ENCODE data around the gene WDR83.

DNA sequence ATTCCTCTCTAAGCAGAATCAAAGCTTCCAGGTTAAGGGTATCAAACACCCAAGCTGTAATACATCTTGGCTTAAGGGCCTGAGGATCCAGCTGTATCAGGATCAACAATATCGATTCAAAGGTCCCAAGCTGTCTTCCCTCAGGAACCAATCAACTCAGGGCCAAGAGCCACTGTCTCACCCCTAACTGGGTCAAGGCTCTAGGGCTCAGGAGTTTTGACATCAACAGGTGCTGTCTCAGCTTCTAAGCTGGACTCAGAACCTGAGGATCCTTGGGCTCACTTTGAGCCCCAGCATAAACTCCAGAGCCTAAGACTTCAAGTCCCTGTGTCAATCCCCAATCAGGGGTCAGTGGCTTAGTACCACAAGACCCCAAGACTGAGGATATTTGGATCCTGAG, 28.9 kb downstream of the WDR83 start:
- TF ChIP-seq, protein P1, sequence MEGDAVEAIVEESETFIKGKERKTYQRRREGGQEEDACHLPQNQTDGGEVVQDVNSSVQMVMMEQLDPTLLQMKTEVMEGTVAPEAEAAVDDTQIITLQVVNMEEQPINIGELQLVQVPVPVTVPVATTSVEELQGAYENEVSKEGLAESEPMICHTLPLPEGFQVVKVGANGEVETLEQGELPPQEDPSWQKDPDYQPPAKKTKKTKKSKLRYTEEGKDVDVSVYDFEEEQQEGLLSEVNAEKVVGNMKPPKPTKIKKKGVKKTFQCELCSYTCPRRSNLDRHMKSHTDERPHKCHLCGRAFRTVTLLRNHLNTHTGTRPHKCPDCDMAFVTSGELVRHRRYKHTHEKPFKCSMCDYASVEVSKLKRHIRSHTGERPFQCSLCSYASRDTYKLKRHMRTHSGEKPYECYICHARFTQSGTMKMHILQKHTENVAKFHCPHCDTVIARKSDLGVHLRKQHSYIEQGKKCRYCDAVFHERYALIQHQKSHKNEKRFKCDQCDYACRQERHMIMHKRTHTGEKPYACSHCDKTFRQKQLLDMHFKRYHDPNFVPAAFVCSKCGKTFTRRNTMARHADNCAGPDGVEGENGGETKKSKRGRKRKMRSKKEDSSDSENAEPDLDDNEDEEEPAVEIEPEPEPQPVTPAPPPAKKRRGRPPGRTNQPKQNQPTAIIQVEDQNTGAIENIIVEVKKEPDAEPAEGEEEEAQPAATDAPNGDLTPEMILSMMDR (IDR thresholded peaks at IDR 0.05; ENCODE audit: extremely low read depth in 1 of 2, insufficient read depth in 1 of 2, low read depth in 1 of 2, low read length in 2 of 2) = no peak
- TF ChIP-seq POLR2A (IDR thresholded peaks at IDR 0.05; ENCODE audit: low read depth, low read length) = no peak
- TF ChIP-seq, protein P2, sequence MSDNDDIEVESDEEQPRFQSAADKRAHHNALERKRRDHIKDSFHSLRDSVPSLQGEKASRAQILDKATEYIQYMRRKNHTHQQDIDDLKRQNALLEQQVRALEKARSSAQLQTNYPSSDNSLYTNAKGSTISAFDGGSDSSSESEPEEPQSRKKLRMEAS (IDR thresholded peaks at IDR 0.05; ENCODE audit: insufficient read depth, insufficient read length) = no peak
- no peak for TF ChIP-seq EZH2 (IDR thresholded peaks at IDR 0.05; ENCODE audit: borderline replicate concordance, low read depth, low read length, severe bottlenecking)
- no peak for TF ChIP-seq POLR2AphosphoS5 (IDR thresholded peaks at IDR 0.05; ENCODE audit: insufficient read depth, low read depth, low read length)
- no peak for TF ChIP-seq JUN (IDR thresholded peaks at IDR 0.05; ENCODE audit: borderline replicate concordance, insufficient read depth, insufficient read length, low read depth)
